ENCODE data around the gene UPK2.

DNA sequence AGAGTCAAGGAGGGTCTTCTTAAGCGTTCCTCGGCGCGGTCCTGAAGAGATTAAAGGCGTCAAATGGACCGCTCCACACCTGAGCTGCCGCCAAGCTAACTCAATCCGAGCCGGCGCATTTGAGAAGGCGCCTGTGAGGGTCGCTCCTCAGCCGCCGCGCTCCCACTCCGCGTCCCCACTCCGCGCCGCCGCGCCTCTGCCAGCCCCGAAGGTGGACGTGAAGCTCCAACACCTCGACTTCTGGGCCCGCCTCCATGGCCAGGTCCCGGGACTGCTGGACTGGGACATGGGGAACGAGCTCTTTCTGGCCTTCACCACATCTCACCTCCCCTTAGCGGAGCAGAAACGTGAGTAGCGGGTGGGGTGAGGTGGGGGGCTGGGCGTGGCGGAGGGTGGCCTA lies 15.5 kb downstream of the UPK2 start, which contains the start of gene FOXR1:
- no peak for TF ChIP-seq CTCF (conservative IDR thresholded peaks at IDR 0.05; ENCODE audit: low read length)
- no peak for TF ChIP-seq EZH2phosphoT487 (IDR thresholded peaks at IDR 0.05; ENCODE audit: borderline replicate concordance, low read depth, low read length)

Measured in OCI-LY7 (cell line).